Glutamatergic neuron (in vitro differentiated cells): ENCODE data around the gene SOS2. TPM values are rescaled to one million over a fixed set of nuclear protein-coding genes. Genes with fewer than 3 reads are reported as not detected.
A peak's percentile ranks its signal among the peaks of the same experiment; 100 is the strongest.

ENCODE experiments used
- DNase-seq: peaks from one replicate; pipeline ENCODE4 v3.0.0; 2022
- H3K27ac Mint-ChIP-seq: one replicate; pipeline ENCODE4 v1.8.0; 2020; ENCODE audit warnings: mild to moderate bottlenecking, mixed read lengths, inconsistent platforms; ENCODE audit not compliant: unreplicated experiment
- H3K27me3 Mint-ChIP-seq: one replicate; pipeline ENCODE4 v1.8.0; 2020; ENCODE audit warnings: mild to moderate bottlenecking, moderate library complexity, mixed read lengths, inconsistent platforms; ENCODE audit not compliant: unreplicated experiment
- H3K36me3 Mint-ChIP-seq: one replicate; pipeline ENCODE4 v1.8.0; 2020; ENCODE audit warnings: mild to moderate bottlenecking, mixed read lengths, inconsistent platforms; ENCODE audit not compliant: unreplicated experiment
- H3K4me1 Mint-ChIP-seq: one replicate; pipeline ENCODE4 v1.8.0; 2020; ENCODE audit warnings: mild to moderate bottlenecking, low read depth, mixed read lengths, inconsistent platforms; ENCODE audit not compliant: unreplicated experiment
- H3K4me3 Mint-ChIP-seq: one replicate; pipeline ENCODE4 v1.8.0; 2020; ENCODE audit warnings: mild to moderate bottlenecking, mixed read lengths, inconsistent platforms; ENCODE audit not compliant: unreplicated experiment
- H3K9me3 Mint-ChIP-seq: one replicate; pipeline ENCODE4 v1.8.0; 2020; ENCODE audit warnings: mild to moderate bottlenecking, moderate library complexity, mixed read lengths, inconsistent platforms; ENCODE audit not compliant: unreplicated experiment
- CTCF ChIP-seq: fragments of 200-600 bp; sonication (generic); IDR thresholded peaks from one replicate; pipeline ENCODE4 v1.5.0; 2021; ENCODE audit not compliant: partially characterized antibody, unreplicated experiment
- total RNA-seq: library from RNA; stranded (reverse); fragmentation: NEBNext Ultra II Directional; extraction: Animal tissue kit (Norgen Biotek cat#: 25700); gene quantifications from one replicate; pipeline ENCODE4 v1.2.1, GENCODE V29; 2021; ENCODE audit not compliant: unreplicated experiment

Gene SOS2
- total RNA-seq, 1 donor from 2014 or later: 50.4 TPM

GRCh38 chr14:50099335-50099734 lies 132.0 kb downstream of the SOS2 start:
- peaks cover 6% of the 10 kb centered on the region for H3K36me3 Mint-ChIP-seq
- no peaks in the 10 kb centered on the region for H3K9me3 Mint-ChIP-seq
- no peak for TF ChIP-seq CTCF
- DNase-seq: no peak
- no peaks in the 10 kb centered on the region for H3K27me3 Mint-ChIP-seq
- H3K4me3 Mint-ChIP-seq: no peak overlapping the region
- no peak overlapping the region for H3K27ac Mint-ChIP-seq
- H3K4me1 Mint-ChIP-seq: no peaks in the 10 kb centered on the region

GRCh38 chr14:50095895-50096294 lies 135.5 kb downstream of the SOS2 start:
- H3K4me1 Mint-ChIP-seq: peaks cover 16% of the 10 kb centered on the region
- no peak for TF ChIP-seq CTCF
- no peak for DNase-seq
- H3K9me3 Mint-ChIP-seq: peaks cover 3% of the 10 kb centered on the region
- H3K4me3 Mint-ChIP-seq: no peak overlapping the region
- H3K27ac Mint-ChIP-seq: no peak overlapping the region
- peaks cover 6% of the 10 kb centered on the region for H3K36me3 Mint-ChIP-seq
- H3K27me3 Mint-ChIP-seq: no peaks in the 10 kb centered on the region

- H3K4me3 Mint-ChIP-seq: no peak overlapping the region
- peaks cover 6% of the 10 kb centered on the region for H3K36me3 Mint-ChIP-seq
- H3K9me3 Mint-ChIP-seq: peaks cover 3% of the 10 kb centered on the region
- no peak overlapping the region for H3K27ac Mint-ChIP-seq
- TF ChIP-seq CTCF: no peak
- DNase-seq: no peak
- peaks cover 16% of the 10 kb centered on the region for H3K4me1 Mint-ChIP-seq
- H3K27me3 Mint-ChIP-seq: no peaks in the 10 kb centered on the region
Observed at GRCh38 chr14:50094056-50094755, 137.2 kb downstream of the SOS2 start.

- DNase-seq: no peak
- no peaks in the 10 kb centered on the region for H3K27me3 Mint-ChIP-seq
Observed at GRCh38 chr14:50093496-50093895, 137.9 kb downstream of the SOS2 start.

More at GRCh38 chr14:50093496-50093895, 137.9 kb downstream of the SOS2 start:
- peaks cover 6% of the 10 kb centered on the region for H3K36me3 Mint-ChIP-seq
- H3K4me3 Mint-ChIP-seq: peak overlapping the region; percentile 39
- TF ChIP-seq CTCF: no peak
- peaks cover 3% of the 10 kb centered on the region for H3K9me3 Mint-ChIP-seq
- H3K4me1 Mint-ChIP-seq: peaks cover 16% of the 10 kb centered on the region
- H3K27ac Mint-ChIP-seq: peak overlapping the region; percentile 24
